HFFc6 (cell line): ENCODE data around the gene CFDP1. TPM values are rescaled to one million over a fixed set of nuclear protein-coding genes. Genes with fewer than 3 reads are reported as not detected.

Experiments used
- DNase-seq: peaks from one replicate; pipeline ENCODE4 v3.0.0-alpha.2; 2018
- H3K27ac Mint-ChIP-seq: 2 replicates; pipeline ENCODE4 v1.8.0; 2020; ENCODE audit warnings: mild to moderate bottlenecking, mixed read lengths
- H3K27me3 Mint-ChIP-seq: 2 replicates; pipeline ENCODE4 v1.8.0; 2021; ENCODE audit warnings: mild to moderate bottlenecking, moderate library complexity, mixed read lengths; ENCODE audit not compliant: insufficient read depth
- H3K36me3 Mint-ChIP-seq: 2 replicates; pipeline ENCODE4 v1.8.0; 2021; ENCODE audit warnings: low read depth, mixed read lengths
- H3K4me1 Mint-ChIP-seq: 2 replicates; pipeline ENCODE4 v1.8.0; 2020; ENCODE audit warnings: low read depth, mixed read lengths
- H3K4me3 Mint-ChIP-seq: 2 replicates; pipeline ENCODE4 v1.8.0; 2020; ENCODE audit warnings: mild to moderate bottlenecking, moderate library complexity, mixed read lengths
- H3K9me3 Mint-ChIP-seq: 2 replicates; pipeline ENCODE4 v1.8.0; 2020; ENCODE audit warnings: mild to moderate bottlenecking, mixed read lengths
- CTCF ChIP-seq: fragments of 200-600 bp; sonication (generic); IDR thresholded peaks from 2 replicates; pipeline ENCODE4 v1.5.0; 2021; ENCODE audit warnings: antibody characterized with exemption, mild to moderate bottlenecking
- total RNA-seq, 6 experiments: library from RNA; stranded (reverse); fragmentation: NEBNext Ultra II Directional; extraction: Animal tissue kit (Norgen Biotek cat#: 25700); gene quantifications; 2 replicates in 1 of 6; 3 replicates in 5 of 6; pipeline ENCODE4 v1.2.3, GENCODE V29; 2021

Gene CFDP1
- total RNA-seq, 6 experiments from 2014 or later, result 33.0 to 43.1 (median 37.6) TPM

GRCh38 chr16:75251280-75252048 lies 181.8 kb downstream of the CFDP1 start, which contains the start of gene BCAR1:
TSS of gene BCAR1 (minus strand) at chr16:75251624. CDS start at chr16:75251482, 142 bp downstream.
- Mint-ChIP-seq H3K36me3 (peaks cover 18% of the 10 kb centered on the region), H3K9me3 (no peaks in the 10 kb centered on the region), H3K4me3 (peak within 1 kb of the TSS; percentile 93), H3K27me3 (peaks cover 23% of the 10 kb centered on the region), H3K27ac (peak within 1 kb of the TSS; percentile 95), H3K4me1 (peaks cover 74% of the 10 kb centered on the region)
- TF ChIP-seq CTCF, result peak; percentile 49
- DNase-seq, result peak; percentile 88

DNA sequence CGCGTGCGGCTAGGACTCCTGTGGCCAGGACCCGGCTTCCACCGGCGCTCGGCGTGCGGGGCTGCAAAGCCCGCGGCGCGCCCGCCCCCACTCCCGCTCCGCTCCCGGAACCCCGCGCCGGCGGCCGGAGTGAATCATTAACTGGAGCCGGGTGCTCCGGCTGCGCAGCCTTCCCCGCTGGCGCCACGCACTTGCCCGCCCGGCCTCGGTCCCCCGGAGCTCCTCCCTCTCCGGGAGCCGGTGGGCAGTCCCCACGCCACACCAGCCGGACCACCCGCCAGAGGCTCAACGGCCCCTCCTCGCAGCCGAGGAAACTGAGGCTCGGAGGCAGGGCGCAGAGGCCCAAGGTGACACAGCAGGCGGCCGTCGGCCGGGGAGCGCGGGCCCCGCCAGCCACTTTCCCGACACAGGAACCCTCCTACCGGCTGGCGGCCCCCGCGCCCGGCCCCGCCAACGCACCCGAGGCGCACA lies 182.5 kb downstream of the CFDP1 start:
- no peak for DNase-seq
- H3K27me3 Mint-ChIP-seq, result peaks cover 25% of the 10 kb centered on the region
- no peak for TF ChIP-seq CTCF
- peak overlapping the region; percentile 95 for H3K27ac Mint-ChIP-seq
- H3K36me3 Mint-ChIP-seq, result peaks cover 23% of the 10 kb centered on the region
- H3K9me3 Mint-ChIP-seq, result no peaks in the 10 kb centered on the region
- H3K4me1 Mint-ChIP-seq, result peaks cover 80% of the 10 kb centered on the region
- H3K4me3 Mint-ChIP-seq, result peak overlapping the region; percentile 93

DNA sequence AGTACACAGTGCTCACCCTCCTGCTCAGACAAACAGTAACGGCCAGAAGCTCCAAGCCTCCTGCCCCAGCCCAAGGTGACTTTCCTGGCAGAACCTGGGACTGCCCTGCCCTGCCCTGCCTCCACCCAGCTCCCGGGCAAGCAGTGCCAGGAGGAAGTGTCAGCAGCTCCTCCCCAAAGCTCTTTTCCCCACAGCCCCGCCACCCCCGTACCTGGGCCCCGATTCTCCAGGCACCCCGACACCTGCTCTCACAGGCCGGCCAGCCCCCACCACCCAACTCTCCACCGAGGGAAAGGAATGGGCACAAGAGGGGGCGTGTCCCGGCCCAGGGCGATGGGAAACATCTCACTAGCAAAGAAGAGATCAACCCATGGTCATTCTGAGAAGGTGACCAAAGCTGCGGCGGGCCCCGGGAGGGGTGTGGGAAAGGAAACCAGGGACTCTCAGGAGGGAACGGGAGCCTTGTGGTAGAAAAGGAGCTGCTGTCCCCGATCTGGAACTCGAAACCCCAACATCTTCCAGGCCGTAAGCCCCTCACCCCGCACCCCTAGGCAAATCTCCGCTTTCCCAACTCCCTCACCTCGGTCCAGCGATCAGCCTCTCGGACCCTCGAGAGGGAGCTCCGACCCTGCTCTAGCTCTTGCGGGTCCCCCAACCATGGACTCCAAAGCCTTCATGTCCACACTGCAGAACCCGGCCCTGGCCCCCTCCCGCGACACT lies 183.1 kb downstream of the CFDP1 start:
- TF ChIP-seq CTCF, result no peak
- no peak for DNase-seq
- H3K4me1 Mint-ChIP-seq, result peaks cover 85% of the 10 kb centered on the region
- H3K36me3 Mint-ChIP-seq, result peaks cover 23% of the 10 kb centered on the region
- H3K27me3 Mint-ChIP-seq, result peaks cover 25% of the 10 kb centered on the region
- H3K9me3 Mint-ChIP-seq, result no peaks in the 10 kb centered on the region
- peak overlapping the region; percentile 95 for H3K27ac Mint-ChIP-seq
- peak overlapping the region; percentile 93 for H3K4me3 Mint-ChIP-seq

- Mint-ChIP-seq H3K4me1 (peaks cover 84% of the 10 kb centered on the region), H3K27me3 (peaks cover 29% of the 10 kb centered on the region), H3K36me3 (peaks cover 23% of the 10 kb centered on the region), H3K27ac (peak overlapping the region; percentile 95), H3K9me3 (no peaks in the 10 kb centered on the region), H3K4me3 (peak overlapping the region; percentile 93)
- DNase-seq, result no peak
- no peak for TF ChIP-seq CTCF
Observed at GRCh38 chr16:75249441-75249840, 183.9 kb downstream of the CFDP1 start.

DNA sequence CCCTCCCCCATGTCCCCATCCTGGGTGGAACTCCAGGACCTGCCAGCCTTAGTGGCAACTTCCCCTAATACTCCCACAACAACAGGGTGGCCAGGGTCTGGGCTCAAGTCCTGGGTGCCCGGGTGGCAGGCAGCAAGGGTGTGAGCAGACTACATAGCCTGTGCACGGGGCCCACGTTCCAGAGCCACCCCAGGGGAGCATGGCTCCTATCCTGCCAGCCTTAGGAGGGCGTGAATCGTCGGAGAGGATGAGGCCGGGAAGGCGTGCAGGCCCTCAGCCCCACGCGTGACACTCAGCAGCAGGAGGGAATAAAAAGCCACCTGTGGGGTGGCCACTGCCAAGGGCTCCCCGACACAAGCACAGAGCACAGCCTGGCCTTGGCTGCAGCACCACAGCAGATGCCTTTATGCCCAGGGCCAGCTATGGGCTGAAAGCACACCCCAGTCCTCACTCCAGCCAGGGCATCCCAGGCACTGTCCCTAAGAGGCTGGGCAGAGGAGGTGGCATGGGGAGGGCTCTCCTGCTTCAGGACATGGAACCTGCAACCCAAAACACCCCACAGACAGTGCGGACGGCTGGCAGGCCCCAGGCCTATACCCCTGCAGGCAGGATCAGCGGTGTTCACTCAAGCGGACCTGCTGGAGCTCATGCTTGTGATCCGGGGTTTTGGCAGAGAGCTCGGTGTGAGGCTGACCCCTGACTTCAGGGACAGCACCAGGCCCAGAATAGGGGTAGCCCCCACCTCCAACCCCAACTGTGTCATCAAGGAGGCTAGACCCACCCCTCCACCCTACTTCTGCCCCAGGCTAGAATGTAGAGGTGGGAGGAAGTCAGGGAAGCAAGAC lies 184.5 kb downstream of the CFDP1 start:
- no peak for DNase-seq
- Mint-ChIP-seq H3K36me3 (peaks cover 24% of the 10 kb centered on the region), H3K4me1 (peaks cover 84% of the 10 kb centered on the region), H3K4me3 (peak overlapping the region; percentile 93), H3K9me3 (no peaks in the 10 kb centered on the region), H3K27ac (peak overlapping the region; percentile 95), H3K27me3 (peaks cover 31% of the 10 kb centered on the region)
- TF ChIP-seq CTCF, result no peak
